GM12865 (cell line): ENCODE data around the gene MRM2.

Experiments used
- DNase-seq: peaks from one replicate; pipeline ENCODE4 v3.0.0; 2010; ENCODE audit warnings: low read depth
- H3K4me3 ChIP-seq: 2 replicates; pipeline ENCODE4 v1.5.1; 2011; ENCODE audit warnings: mild to moderate bottlenecking, low read depth, low read length, control low read depth
- CTCF ChIP-seq: IDR thresholded peaks from 2 replicates; pipeline ENCODE4 v1.5.1; 2011; ENCODE audit warnings: low read length, control low read depth, low read depth, inconsistent platforms; ENCODE audit not compliant: insufficient read depth; ENCODE audit errors: missing control alignments

The MRM2 gene

GRCh38 chr7:2210551-2211258, 31.3 kb downstream of the MRM2 start:
- no peak for TF ChIP-seq CTCF
- no peak overlapping the region for H3K4me3 ChIP-seq
- no peak for DNase-seq

GRCh38 chr7:2209961-2210323, 32.1 kb downstream of the MRM2 start:
- no peak for TF ChIP-seq CTCF
- H3K4me3 ChIP-seq: no peak overlapping the region
- DNase-seq: no peak

GRCh38 chr7:2209146-2209960, 32.7 kb downstream of the MRM2 start:
- H3K4me3 ChIP-seq: no peak overlapping the region
- DNase-seq: peak; percentile 79
- TF ChIP-seq CTCF: peak; percentile 74

GRCh38 chr7:2208712-2209111, 33.3 kb downstream of the MRM2 start:
- H3K4me3 ChIP-seq: no peak overlapping the region
- no peak for TF ChIP-seq CTCF
- DNase-seq: no peak

- DNase-seq: no peak
- no peak overlapping the region for H3K4me3 ChIP-seq
- no peak for TF ChIP-seq CTCF
These were observed 36.8 kb downstream of the MRM2 start for GRCh38 chr7:2205036-2205780.

GRCh38 chr7:2204446-2204845, 37.6 kb downstream of the MRM2 start:
- no peak for DNase-seq
- no peak for TF ChIP-seq CTCF
- H3K4me3 ChIP-seq: no peak overlapping the region
